ENCODE data around the gene SHROOM3. TPM values are rescaled to one million over a fixed set of nuclear protein-coding genes. Genes with fewer than 3 reads are reported as not detected.

The SHROOM3 gene
- total and polyA plus RNA-seq, 4 donors: 4.7 to 25.8 (median 8.7) TPM

DNA sequence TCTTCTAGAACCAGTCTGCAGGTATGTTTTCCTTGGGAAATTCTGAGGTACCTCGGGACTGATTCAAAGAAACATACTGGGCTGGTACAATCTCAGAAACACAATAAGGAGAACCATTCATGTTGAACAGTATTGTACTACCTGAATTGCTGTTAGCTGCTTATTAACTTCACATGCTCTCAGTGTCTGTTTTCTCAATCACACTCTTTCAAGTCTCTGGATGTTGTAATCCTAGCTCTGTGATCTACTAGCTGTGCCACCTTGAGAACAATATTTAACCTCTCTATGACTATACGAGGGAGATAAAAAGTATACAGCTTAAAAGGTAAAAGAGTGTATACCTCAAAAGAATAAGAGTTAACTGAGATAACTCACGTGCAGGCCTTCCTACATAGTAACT lies 24.4 kb upstream of the SHROOM3 start:
- no peaks in the 10 kb centered on the region for H3K9me3 ChIP-seq (ENCODE audit: control insufficient read depth in 4 of 4, low read length in 3 of 4)
- no peak overlapping the region for H3K27ac ChIP-seq (ENCODE audit: low read depth in 1 of 2, low read length in 2 of 2)
- TF ChIP-seq HNF4G (IDR thresholded peaks at IDR 0.05) (no peak), RAD21 (IDR thresholded peaks at IDR 0.05) (no peak), FOXA2 (IDR thresholded peaks at IDR 0.05) (no peak), YY1 (IDR thresholded peaks at IDR 0.05) (no peak), JUND (IDR thresholded peaks at IDR 0.05) (no peak), FOXA1 (IDR thresholded peaks at IDR 0.05) (no peak), RXRA (IDR thresholded peaks at IDR 0.05) (no peak), HNF4A (conservative IDR thresholded peaks at IDR 0.05) (no peak), GABPA (IDR thresholded peaks at IDR 0.05 in 1 of 2, conservative IDR thresholded peaks at IDR 0.05 in 1 of 2) (no peak), EGR1 (IDR thresholded peaks at IDR 0.05; ENCODE audit: low read depth in 2 of 2) (no peak), SP1 (IDR thresholded peaks at IDR 0.05) (no peak), NR2F2 (IDR thresholded peaks at IDR 0.05) (no peak), TAF1 (conservative IDR thresholded peaks at IDR 0.05) (no peak)
- TF ChIP-seq, protein P1, sequence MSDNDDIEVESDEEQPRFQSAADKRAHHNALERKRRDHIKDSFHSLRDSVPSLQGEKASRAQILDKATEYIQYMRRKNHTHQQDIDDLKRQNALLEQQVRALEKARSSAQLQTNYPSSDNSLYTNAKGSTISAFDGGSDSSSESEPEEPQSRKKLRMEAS (IDR thresholded peaks at IDR 0.05): no peak
- TF ChIP-seq, protein P2, sequence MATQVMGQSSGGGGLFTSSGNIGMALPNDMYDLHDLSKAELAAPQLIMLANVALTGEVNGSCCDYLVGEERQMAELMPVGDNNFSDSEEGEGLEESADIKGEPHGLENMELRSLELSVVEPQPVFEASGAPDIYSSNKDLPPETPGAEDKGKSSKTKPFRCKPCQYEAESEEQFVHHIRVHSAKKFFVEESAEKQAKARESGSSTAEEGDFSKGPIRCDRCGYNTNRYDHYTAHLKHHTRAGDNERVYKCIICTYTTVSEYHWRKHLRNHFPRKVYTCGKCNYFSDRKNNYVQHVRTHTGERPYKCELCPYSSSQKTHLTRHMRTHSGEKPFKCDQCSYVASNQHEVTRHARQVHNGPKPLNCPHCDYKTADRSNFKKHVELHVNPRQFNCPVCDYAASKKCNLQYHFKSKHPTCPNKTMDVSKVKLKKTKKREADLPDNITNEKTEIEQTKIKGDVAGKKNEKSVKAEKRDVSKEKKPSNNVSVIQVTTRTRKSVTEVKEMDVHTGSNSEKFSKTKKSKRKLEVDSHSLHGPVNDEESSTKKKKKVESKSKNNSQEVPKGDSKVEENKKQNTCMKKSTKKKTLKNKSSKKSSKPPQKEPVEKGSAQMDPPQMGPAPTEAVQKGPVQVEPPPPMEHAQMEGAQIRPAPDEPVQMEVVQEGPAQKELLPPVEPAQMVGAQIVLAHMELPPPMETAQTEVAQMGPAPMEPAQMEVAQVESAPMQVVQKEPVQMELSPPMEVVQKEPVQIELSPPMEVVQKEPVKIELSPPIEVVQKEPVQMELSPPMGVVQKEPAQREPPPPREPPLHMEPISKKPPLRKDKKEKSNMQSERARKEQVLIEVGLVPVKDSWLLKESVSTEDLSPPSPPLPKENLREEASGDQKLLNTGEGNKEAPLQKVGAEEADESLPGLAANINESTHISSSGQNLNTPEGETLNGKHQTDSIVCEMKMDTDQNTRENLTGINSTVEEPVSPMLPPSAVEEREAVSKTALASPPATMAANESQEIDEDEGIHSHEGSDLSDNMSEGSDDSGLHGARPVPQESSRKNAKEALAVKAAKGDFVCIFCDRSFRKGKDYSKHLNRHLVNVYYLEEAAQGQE (IDR thresholded peaks at IDR 0.05): no peak
- TF ChIP-seq, protein P3, sequence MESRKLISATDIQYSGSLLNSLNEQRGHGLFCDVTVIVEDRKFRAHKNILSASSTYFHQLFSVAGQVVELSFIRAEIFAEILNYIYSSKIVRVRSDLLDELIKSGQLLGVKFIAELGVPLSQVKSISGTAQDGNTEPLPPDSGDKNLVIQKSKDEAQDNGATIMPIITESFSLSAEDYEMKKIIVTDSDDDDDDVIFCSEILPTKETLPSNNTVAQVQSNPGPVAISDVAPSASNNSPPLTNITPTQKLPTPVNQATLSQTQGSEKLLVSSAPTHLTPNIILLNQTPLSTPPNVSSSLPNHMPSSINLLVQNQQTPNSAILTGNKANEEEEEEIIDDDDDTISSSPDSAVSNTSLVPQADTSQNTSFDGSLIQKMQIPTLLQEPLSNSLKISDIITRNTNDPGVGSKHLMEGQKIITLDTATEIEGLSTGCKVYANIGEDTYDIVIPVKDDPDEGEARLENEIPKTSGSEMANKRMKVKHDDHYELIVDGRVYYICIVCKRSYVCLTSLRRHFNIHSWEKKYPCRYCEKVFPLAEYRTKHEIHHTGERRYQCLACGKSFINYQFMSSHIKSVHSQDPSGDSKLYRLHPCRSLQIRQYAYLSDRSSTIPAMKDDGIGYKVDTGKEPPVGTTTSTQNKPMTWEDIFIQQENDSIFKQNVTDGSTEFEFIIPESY (IDR thresholded peaks at IDR 0.05): no peak
- TF ChIP-seq, protein P4, sequence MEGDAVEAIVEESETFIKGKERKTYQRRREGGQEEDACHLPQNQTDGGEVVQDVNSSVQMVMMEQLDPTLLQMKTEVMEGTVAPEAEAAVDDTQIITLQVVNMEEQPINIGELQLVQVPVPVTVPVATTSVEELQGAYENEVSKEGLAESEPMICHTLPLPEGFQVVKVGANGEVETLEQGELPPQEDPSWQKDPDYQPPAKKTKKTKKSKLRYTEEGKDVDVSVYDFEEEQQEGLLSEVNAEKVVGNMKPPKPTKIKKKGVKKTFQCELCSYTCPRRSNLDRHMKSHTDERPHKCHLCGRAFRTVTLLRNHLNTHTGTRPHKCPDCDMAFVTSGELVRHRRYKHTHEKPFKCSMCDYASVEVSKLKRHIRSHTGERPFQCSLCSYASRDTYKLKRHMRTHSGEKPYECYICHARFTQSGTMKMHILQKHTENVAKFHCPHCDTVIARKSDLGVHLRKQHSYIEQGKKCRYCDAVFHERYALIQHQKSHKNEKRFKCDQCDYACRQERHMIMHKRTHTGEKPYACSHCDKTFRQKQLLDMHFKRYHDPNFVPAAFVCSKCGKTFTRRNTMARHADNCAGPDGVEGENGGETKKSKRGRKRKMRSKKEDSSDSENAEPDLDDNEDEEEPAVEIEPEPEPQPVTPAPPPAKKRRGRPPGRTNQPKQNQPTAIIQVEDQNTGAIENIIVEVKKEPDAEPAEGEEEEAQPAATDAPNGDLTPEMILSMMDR (IDR thresholded peaks at IDR 0.05; ENCODE audit: low read depth, low read length, missing input control): no peak

More for the DNA sequence above, 24.4 kb upstream of the SHROOM3 start:
- Histone ChIP-seq H3K9ac (ENCODE audit: low read depth in 1 of 2, low read length in 2 of 2) (no peak overlapping the region), H3K36me3 (ENCODE audit: control insufficient read depth in 4 of 4, insufficient read depth in 3 of 4, low read depth in 1 of 4, low read length in 3 of 4) (no peaks in the 10 kb centered on the region), H3K4me3 (ENCODE audit: low read depth in 1 of 3, low read length in 3 of 3) (no peak overlapping the region), H3K4me1 (ENCODE audit: control insufficient read depth in 4 of 4, insufficient read depth in 4 of 4, low read length in 3 of 4) (no peaks in the 10 kb centered on the region), H3K27me3 (ENCODE audit: control insufficient read depth in 4 of 4, insufficient read depth in 4 of 4, low read length in 3 of 4) (no peaks in the 10 kb centered on the region)
- 76% methylated on average over 3 of the region's 3 CpGs for WGBS
- DNase-seq (ENCODE audit: low spot score): no peak

Measured in liver (tissue), 9 donors.